Measurements from ENCODE around the gene FCN3. TPM values are rescaled to one million over a fixed set of nuclear protein-coding genes. Genes with fewer than 3 reads are reported as not detected.

FCN3 gene
- total and polyA plus RNA-seq, 9 of the 15 experiments (the other 6 are each of a cell fraction or from before 2014, with no cell fraction given) = 0.49 TPM; not detected in 8

DNA sequence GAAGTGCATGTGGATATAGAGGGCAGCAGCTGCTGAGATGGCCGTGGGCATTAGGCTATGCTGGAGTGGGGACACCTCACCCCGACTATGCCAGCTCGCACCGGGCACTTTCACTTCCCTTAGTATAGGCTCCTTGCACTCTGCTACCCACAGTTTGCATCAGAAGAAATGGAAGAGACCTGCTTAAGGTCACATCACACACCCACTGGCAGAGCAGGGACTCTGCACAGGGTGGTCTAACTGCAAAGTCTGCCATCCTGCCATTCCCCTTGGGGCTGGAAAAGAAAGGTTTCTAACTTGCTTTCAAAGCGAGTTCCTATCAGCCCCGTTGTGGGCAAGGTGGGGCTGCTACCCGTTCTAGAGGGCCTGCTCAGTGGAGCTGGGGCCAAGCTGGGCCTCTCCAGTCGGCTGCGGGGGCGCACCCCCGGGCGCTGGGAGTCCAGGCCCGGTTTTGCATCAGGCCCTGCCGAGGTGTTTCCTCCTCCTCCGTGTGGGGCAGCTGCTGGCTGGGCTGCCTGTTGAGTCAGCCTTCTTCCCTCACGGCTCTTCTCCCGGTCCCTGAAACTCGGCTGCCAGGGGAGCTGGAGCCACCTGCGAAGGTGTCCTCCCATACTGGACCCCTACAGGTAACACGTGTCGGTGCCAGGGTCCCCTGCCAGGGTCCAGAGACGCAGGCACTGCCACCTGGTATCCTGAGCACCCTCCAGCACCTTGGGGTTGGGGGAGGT is 32.9 kb downstream of the FCN3 start, which contains the start of gene SYTL1 (continued):
- peak; percentile 14; the same call in 1 of the 2 replicates for TF ChIP-seq JUN (IDR thresholded peaks at IDR 0.05; ENCODE audit: borderline replicate concordance, low read depth, low read length)
- TF ChIP-seq JUN (CRISPR knock-in tag; IDR thresholded peaks at IDR 0.05; ENCODE audit: borderline replicate concordance) = peak; percentile 19; the same call in 1 of the 2 replicates
- TF ChIP-seq, protein P1, sequence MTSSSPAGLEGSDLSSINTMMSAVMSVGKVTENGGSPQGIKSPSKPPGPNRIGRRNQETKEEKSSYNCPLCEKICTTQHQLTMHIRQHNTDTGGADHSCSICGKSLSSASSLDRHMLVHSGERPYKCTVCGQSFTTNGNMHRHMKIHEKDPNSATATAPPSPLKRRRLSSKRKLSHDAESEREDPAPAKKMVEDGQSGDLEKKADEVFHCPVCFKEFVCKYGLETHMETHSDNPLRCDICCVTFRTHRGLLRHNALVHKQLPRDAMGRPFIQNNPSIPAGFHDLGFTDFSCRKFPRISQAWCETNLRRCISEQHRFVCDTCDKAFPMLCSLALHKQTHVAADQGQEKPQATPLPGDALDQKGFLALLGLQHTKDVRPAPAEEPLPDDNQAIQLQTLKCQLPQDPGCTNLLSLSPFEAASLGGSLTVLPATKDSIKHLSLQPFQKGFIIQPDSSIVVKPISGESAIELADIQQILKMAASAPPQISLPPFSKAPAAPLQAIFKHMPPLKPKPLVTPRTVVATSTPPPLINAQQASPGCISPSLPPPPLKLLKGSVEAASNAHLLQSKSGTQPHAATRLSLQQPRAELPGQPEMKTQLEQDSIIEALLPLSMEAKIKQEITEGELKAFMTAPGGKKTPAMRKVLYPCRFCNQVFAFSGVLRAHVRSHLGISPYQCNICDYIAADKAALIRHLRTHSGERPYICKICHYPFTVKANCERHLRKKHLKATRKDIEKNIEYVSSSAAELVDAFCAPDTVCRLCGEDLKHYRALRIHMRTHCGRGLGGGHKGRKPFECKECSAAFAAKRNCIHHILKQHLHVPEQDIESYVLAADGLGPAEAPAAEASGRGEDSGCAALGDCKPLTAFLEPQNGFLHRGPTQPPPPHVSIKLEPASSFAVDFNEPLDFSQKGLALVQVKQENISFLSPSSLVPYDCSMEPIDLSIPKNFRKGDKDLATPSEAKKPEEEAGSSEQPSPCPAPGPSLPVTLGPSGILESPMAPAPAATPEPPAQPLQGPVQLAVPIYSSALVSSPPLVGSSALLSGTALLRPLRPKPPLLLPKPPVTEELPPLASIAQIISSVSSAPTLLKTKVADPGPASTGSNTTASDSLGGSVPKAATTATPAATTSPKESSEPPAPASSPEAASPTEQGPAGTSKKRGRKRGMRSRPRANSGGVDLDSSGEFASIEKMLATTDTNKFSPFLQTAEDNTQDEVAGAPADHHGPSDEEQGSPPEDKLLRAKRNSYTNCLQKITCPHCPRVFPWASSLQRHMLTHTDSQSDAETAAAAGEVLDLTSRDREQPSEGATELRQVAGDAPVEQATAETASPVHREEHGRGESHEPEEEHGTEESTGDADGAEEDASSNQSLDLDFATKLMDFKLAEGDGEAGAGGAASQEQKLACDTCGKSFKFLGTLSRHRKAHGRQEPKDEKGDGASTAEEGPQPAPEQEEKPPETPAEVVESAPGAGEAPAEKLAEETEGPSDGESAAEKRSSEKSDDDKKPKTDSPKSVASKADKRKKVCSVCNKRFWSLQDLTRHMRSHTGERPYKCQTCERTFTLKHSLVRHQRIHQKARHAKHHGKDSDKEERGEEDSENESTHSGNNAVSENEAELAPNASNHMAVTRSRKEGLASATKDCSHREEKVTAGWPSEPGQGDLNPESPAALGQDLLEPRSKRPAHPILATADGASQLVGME (CRISPR knock-in tag; IDR thresholded peaks at IDR 0.05) = no peak
- TF ChIP-seq, protein P2, sequence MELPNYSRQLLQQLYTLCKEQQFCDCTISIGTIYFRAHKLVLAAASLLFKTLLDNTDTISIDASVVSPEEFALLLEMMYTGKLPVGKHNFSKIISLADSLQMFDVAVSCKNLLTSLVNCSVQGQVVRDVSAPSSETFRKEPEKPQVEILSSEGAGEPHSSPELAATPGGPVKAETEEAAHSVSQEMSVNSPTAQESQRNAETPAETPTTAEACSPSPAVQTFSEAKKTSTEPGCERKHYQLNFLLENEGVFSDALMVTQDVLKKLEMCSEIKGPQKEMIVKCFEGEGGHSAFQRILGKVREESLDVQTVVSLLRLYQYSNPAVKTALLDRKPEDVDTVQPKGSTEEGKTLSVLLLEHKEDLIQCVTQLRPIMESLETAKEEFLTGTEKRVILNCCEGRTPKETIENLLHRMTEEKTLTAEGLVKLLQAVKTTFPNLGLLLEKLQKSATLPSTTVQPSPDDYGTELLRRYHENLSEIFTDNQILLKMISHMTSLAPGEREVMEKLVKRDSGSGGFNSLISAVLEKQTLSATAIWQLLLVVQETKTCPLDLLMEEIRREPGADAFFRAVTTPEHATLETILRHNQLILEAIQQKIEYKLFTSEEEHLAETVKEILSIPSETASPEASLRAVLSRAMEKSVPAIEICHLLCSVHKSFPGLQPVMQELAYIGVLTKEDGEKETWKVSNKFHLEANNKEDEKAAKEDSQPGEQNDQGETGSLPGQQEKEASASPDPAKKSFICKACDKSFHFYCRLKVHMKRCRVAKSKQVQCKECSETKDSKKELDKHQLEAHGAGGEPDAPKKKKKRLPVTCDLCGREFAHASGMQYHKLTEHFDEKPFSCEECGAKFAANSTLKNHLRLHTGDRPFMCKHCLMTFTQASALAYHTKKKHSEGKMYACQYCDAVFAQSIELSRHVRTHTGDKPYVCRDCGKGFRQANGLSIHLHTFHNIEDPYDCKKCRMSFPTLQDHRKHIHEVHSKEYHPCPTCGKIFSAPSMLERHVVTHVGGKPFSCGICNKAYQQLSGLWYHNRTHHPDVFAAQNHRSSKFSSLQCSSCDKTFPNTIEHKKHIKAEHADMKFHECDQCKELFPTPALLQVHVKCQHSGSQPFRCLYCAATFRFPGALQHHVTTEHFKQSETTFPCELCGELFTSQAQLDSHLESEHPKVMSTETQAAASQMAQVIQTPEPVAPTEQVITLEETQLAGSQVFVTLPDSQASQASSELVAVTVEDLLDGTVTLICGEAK (IDR thresholded peaks at IDR 0.05) = peak; percentile 31; the same call in 1 of the 2 replicates
- TF ChIP-seq, protein P2 (CRISPR knock-in tag; IDR thresholded peaks at IDR 0.05) = no peak
- TF ChIP-seq, protein P3, sequence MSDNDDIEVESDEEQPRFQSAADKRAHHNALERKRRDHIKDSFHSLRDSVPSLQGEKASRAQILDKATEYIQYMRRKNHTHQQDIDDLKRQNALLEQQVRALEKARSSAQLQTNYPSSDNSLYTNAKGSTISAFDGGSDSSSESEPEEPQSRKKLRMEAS (CRISPR knock-in tag; IDR thresholded peaks at IDR 0.05) = peak; percentile 61; the same call in 1 of the 2 replicates
- TF ChIP-seq POLR2H (tag; IDR thresholded peaks at IDR 0.05; ENCODE audit: low read depth) = no peak
- TF ChIP-seq TEAD1 (CRISPR knock-in tag; IDR thresholded peaks at IDR 0.05) = 0 out of 4 replicates have a peak, but pooled peaks of 1 of the 2 experiments have one; percentile 20
- TF ChIP-seq ZNF274 (IDR thresholded peaks at IDR 0.05; ENCODE audit: borderline replicate concordance, low read depth, low read length) = no peak
- peak; percentile 43; the same call in 1 of the 2 replicates for TF ChIP-seq MBD2 (IDR thresholded peaks at IDR 0.05; ENCODE audit: borderline replicate concordance, low read depth)
- no peak; the same call in 1 of the 2 replicates for TF ChIP-seq RNF2 (IDR thresholded peaks at IDR 0.05)
- TF ChIP-seq CBX2 (IDR thresholded peaks at IDR 0.05; ENCODE audit: insufficient read depth, low read length, poor library complexity, severe bottlenecking) = no peak
